ENCODE data around the gene SNUPN.
"Not testable (repeated sequence)": the region's sequence is repeated elsewhere in the genome, so short reads cannot be mapped to it uniquely, and the experiment has no call there.

Gene SNUPN

DNA sequence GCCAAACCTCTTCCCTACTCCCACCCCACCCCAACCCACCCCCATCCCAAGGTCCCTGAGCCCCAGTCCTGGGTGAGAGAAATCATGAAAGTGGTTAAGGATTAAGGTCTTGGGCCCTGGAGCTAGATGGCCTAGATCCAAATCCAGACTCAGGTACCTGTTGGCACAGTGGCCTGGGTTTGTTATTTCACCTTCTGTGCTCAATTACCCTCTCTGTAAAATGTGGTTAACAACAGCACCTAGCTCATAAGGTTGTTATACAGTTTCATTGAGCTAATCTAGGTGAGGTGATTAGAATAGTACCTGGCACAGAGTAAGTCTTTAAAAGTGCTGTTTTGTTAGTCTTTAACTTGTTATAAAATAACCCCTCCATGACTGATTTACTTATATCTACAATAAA, 6.4 kb upstream of the SNUPN start:
- DNase-seq: no peak

DNA sequence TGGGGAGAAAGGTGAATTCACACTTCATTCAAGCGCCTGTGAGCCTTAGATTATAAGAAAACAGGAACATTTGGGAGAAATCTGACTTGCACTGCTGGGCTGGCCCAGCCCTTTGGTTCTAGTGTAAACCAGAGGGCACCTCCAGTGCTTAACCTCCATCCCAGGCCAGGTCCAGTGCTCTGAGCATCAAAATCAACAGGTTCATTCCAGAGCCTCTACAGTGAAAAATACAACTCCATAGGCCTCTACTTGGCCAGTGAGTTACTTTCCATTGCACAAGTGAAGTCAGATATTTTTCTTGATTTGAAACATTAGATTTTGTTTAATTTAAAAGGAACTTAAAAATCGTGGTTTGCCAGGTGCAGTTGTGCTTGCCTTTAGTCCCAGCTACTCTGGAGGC, 3.0 kb downstream of the SNUPN start:
- no peak for DNase-seq

DNA sequence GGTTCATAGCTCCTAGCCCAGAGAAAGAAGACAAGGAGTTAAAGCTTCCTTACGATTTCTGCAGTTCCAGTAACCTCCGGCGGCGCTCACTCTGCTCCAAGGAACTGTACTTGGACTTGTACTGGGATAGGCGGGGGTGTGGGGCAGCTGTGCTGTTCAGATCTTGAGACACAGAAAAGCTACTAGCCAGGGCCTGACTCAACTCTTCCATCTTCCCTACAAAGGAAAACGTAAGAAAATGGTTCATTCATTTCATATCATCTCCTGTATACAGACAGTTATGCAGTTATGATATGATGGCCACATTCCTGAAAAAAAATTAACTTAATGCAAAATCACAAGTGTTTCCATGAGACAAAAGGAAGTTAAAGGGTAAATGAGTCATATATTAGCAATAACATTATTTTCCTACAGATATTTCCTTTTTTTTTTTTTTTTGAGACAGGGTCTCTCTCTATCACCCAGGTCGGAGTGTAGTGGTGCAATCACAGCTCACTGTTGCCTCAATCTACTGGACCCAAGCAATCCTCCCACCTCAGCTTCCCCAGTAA, 4.6 kb downstream of the SNUPN start:
- no peak for DNase-seq

DNA sequence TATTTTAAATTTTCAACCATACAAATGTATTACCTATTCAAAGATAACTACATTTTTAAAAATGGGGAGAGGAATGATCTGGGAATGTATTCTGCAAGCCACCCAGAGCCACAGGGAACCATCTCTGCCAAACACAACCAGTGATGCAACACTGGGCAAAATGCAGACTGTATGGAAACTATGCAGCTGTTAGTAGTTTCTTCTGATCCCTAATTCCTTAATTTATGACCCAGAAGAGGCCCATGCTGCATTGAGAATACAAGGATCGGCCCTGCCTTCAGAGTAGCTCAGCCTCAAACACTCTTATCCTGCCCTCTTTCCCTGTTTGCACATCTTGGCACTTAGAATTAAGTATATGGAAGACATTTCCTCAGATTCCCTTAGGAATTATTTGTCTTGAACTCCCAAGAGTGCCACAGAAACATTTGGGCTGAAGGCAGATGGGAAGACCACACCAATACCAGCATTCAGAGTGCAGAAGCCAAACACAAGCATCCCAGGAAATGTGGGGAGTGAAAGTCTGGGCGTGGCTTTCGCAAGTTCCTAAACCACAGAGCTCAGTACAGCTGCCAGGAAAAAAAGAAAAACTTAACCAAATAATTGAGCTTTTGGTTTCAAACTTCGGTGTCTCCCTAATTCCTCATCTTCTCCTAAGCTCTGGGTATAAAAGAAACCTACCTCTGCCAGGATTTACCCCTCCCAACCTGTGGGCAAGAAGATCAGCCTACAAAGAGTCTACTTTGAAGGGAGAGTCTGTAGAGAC, 5.3 kb downstream of the SNUPN start:
- no peak for DNase-seq

DNA sequence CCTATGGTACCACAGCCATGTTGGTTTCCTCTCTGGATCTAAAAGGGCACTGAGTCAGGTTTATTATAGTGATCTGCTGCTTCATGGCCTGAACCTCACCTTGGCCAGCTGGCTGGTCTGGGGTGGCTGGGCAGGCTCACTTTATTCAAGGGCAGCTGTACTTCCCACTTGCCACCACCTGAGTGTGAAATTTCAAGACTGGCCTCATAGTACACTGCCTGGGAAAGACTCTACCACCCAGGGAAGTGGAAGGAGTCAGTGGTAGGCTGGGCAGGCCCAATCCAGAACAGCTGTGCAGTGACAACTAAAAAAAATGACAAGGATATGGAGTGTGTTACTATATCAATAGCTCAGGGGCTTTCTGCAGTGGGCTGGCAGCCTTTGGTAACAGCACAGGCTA, 8.8 kb downstream of the SNUPN start:
- no peak for DNase-seq

DNA sequence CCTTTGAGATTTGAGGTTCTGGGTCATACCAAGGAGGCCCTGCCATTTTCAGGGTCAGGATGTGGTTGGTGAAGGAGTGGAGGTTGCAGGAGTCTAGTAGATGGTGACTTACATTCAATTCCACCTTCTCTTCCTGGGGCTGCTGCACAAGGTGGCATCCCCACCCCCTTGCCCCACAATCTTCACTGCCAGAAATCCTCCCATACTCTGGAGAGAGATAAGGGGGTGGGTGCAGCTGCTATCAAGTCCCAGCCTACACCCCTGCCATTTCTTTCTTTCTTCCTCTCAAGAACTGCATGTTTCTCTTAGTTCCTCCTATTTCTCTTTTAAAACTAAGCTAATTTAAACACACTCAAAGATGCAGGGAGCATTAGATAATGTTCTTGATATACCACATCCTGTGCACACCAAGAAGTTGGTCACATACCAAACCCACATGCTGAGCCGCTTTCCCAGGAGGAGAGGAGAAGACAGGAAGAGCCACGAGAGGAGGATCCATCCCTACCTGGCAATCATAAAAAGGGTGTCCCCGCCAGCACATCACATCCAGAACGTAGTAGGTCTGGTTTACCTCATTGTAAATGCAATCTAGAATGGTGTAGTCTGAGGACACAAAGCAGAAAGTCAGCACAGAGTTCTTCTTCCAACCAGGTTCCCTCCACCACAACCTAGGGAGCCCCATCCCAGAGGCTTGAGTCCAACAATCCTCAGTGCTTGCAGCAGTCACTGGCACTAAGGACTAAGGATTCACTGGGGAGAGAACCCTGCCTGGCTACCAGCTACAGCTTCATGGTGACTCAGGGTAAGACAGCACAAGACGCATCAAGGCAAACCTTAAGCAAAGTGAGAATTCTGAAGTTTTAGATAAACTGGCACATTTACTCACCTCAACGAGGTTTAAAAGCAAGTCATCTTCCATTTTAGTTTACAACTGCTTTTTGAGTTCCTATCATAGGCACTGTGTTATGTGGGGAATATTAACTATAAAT, 18.5 kb downstream of the SNUPN start:
- DNase-seq: no peak

DNA sequence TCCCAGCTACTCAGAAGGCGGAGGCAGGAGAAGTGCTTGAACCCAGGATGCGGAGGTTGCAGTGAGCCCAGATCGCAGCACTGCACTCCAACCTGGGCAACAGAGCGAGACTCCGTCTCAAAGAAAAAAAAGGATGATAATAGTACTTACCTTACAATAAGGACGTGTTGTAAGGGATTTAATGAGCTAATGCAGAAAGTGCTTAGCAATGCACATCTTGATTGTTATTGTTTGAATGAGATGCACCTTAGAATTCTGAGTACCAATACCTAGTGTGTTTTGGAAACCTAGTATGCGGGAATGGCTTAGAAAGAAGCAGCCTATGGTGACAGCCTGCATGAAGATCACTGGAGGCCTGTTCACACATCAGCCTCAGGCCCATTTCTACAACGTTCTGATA, 19.5 kb downstream of the SNUPN start:
- no peak for DNase-seq

DNA sequence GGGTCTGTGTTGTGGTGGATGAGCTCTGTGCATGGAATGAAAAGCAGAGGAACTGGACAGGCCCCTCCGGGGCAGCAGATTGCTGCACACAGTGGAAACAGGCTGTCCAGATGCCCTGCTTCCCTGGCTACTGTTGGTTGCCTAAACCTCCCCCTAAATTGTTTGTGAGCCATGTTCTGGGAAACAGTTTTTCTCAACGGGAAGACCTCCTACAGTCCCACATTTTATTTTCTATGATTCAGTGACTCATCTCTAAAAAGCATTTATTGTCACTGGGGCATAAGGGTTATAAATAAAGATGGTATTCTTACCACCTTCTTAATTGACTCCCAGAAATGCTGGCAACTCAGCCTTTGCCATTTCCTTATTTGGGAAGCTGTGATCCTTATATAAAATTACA, 26.1 kb downstream of the SNUPN start:
- no peak for DNase-seq

DNA sequence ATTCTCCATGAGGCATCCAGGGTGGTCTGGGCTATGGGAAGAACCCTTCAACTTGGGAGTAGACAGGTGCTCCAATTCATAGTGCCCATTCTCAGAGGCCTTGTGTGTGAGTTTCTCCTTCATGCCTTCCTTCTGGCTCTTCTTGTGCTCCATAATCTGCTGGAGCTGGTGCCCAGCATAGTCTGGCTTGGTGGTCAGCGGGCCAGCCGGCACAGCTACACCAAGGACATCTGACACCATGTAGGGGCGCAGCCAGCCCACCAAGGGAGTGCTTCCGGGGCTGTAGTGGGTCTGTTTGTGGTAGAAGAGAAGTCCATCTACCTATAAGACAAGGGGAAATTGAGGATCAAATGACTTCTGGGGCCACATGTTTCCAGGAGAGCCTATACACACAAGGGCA, 27.2 kb downstream of the SNUPN start:
- no peak for DNase-seq

DNA sequence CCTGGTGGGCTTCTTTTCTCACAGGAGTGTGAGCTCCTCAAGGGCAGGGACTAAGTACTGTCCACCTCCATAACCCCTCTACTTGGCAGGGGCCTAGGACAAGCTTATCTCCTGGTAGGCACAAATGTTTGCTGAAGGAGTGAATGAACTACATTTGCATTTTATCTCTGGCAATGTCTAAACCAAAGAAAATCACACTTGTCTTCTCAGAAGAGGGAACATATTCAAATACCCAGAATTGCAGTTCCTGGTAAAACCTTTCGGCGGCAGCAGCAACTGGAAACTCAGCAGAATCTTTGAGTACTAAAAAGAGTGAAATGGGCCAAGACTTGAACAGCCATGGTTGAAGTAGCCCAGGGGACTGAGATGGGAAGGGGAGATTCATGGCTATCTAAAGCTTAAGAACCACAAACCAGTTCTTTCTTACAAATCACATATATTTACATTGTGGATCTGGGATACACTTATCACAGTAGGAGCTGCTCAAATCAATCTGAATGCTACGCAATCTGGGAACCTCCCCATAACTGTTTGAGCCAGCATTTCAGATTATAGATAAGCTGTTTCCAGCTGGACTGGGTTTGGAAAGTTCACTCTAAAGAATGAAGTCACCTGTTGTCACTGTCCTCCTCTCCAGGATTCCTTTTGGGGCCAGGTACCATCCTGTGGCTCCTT, 27.7 kb downstream of the SNUPN start:
- DNase-seq: no peak

DNA sequence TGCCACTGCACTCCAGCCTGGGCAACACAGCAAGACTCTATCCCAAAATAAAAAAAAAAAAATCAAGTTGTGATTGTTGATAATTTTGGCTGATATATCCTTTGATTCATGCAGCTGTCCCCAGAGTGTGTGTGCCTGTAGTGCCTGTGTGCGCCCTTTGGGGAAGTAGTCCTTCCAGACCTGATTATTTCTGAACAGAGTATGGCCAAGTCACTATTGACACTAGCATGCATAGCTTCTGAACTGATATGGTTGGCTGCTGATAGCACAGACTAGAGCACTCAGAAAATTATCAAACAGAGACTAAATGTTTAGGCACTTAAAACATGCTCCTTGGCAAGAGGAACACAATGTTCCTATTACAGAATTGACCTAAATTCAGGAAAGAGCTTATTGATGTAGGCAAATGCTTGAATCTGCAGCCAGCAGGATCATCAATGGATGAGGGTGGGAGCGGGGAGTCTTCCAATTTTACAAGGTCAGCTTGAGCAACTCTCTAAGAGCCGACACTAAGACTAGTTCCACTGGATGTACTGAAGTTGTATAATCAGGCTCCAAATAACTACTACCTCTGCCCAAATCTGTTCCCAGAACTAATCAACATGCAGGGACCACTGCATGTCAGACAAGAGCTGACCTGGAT, 28.7 kb downstream of the SNUPN start:
- DNase-seq: no peak

DNA sequence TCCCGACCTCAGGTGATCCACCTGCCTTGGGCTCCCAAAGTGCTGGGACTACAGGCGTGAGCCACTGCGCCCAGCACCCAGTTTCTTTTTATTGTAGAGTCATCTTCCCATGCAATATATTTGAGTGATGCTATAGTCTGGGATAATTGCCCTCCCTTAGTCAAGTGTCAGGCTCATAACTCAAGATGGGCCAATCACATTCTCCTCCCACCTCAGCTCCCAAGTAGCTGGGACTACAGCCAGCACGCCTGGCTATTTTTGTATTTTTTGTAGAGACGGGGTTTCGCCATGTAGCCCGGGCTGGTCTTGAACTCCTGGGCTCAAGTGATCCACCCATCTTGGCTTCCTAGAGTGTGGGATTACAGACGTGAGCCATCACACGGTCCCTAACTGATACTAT, 31.2 kb downstream of the SNUPN start:
- no peak for DNase-seq

DNA sequence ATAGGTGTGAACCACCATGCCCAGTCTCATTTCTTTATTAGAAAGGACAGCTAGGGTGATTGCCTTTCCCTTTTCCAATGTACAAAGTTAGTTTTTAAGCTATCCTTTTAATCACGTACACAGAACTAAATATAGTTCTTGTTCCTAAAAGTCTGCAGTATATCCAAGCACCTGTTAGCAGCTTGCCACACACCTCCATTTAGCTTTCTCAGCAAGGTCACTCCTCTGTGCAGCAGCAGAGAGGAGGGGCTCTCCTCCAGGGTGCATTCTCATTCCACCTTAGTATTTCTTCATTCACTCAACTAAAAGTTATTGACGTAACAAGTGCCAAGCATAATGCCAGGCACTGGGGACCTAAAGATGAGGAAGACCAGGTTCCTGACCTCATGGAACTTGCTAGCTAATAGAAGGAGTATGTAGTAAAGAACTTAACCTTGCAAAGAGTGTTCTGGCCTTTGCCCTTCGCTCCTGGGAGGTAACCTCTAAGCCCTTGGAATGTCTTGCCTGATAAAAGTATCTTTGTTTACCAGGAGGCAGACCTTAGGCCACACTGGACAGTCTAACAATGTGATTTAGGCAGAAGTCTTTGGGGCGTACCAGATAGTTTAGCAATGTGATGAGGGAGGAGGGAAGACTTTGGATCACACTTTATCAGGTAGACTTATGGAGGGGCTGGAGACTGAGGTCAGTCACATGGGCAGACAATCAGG, 33.7 kb downstream of the SNUPN start:
- no peak for DNase-seq

DNA sequence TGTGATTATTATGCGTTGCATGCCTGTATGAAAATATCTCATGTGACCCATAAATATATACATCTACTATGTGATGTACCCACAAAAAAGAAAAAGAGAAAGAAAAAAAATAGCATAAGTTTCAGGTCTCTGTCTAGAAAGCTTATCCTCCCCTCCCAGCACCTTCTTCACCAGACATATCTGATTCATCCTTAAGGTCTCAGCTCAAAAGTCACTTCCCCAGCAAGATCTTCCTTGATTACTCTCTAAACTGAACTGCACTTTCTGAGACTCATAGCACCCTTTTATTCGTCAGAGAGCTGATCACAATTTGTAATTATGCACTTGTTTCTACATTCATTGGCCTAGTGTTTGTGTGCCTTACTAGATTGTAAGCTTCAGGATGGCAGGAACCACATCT, 35.3 kb downstream of the SNUPN start:
- DNase-seq: no peak

DNA sequence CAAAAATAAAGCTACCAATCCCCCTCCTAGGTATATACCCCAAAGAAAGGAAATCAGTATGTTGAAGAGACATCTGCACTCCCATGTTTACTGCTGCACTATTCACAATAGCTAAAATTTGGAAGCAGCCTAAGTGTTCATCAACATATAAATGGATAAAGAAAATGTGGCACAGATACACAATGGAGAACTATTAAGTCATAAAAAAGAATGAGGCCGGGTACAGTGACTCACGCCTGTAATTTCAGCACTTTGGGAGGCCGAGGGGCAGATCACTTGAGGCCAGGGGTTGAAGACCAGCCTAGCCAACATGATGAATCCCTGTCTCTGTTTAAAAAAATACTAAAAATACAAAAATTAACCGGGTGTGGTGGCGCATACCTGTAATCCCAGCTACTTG, 36.5 kb downstream of the SNUPN start:
- no peak for DNase-seq

DNA sequence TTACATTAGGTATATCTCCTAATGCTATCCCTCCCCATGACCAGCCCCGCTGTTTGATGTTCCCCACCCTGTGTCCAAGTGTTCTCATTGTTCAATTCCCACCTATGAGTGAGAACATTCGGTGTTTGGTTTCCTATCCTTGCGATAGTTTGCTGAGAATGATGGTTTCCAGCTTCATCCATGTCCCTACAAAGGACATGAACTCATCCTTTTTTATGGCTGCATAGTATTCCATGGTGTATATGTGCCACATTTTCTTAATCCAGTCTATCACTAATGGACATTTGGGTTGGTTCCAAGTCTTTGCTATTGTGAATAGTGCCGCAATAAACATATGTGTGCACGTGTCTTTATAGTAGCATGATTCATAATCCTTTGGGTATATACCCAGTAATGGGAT, 39.1 kb downstream of the SNUPN start:
- not testable (repeated sequence) for DNase-seq

DNA sequence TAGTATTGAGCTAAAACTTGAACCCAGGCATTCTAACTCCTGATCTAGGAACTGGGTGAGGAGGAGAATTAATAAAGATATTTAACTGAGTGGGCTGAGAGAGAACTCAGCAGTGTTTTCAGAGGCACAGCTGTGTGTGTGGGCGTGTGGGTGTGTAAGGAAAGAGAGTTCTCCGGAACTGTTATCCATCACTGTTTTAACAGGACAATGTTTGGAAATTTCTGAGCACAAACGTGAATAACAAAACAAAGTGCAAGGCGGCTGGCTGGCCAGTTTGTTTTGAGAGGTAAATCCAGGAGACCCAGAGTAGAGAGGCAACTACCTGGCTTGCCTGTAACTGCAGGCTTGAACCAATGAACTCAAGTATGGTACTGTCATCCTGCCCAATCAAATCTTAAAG, 41.4 kb downstream of the SNUPN start:
- no peak for DNase-seq

DNA sequence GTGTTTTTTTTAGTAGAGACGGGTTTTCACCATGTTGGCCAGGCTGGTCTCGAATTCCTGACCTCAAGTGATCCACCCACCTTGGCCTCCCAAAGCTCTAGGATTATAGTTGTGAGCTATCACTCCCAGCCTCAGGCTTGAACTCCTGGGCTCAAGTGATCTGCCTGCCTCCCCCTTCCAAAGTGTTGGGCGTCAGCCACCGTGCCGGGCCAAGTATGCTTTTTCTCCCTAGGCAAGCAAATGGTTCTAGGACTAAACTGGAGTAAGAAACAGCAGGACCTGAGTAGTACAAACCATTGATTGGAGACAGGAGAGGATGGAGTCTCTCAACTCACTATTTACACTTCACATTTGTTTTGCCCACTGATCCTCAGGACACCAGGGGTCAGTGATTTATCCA, 41.8 kb downstream of the SNUPN start:
- DNase-seq: no peak

DNA sequence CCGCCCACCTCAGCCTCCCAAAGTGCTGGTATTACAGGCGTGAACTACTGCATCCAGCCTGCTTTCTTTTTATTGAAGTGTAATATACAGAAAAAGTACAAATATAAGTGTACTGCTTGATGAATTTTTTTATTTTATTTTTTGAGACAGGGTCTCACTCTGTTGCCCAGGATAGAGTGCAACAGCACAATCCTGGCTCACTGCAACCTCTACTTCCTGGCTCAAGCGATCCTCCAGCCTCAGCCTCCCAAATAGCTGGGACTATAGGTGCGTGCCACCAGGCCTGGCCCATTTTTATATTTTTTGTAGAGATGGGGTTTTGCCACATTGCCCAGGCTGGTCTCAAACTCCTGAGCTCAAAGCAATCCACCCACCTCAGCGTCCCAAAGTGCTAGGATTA, 42.6 kb downstream of the SNUPN start:
- not testable (repeated sequence) for DNase-seq

DNA sequence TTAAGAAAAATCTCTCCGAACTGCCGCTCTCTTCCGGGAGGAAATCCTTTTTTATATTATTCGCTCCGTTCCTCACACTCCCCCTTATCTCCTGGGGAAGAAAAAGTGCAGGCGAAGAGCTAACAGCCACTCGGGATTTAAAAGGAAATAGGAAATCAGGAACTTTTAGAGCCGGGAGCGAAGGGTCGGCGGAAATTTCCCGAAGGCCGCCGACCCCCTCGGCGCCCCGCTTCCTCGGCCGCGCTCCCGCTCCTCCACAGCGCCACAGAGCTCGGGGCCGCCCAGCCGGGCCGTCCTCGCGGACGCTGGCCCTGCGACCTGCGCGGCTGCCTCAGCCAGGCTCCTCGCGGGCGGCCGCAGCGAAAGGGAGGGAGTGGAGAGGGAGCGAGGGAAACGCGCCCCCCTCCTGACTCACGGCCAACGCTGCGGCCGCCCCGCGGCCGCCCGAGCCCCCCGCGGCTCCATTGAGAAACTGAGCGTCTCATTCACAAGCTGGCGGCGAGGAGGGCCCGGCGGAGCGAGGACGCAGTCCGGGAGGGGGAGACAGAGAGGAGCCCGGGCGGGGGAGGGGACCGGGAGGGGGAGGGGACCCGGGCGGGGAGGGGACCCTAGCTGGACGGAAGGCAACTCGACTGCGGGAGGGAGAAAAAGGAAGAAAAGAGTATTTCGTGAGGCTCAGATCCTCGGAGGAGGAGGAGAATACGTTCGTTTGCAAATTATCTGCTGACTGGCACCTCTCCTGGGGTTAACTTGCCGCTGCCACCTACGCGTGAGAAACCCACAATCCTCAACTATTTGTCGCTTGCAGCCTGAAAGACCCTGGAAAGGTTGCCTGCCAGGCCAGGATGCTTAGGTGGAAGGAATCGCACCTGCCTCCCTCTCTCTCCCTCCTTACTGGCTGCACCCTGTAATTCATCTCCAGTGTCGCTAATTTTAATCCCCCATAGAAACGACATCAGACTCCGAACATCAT, 46.3 kb downstream of the SNUPN start, which contains the start of gene PTPN9:
TSS of gene PTPN9 (minus strand) at position 368 of the 973 bp plus-strand sequence. CDS start 539 bp downstream, outside the sequence.
- peak; percentile 93 for DNase-seq
